ENCODE data around the gene TRIM28.

- TF ChIP-seq POLR2A (IDR thresholded peaks at IDR 0.05; ENCODE audit: borderline replicate concordance, extremely low read depth, insufficient read depth, insufficient read length) (no peak), EZH2phosphoT487 (IDR thresholded peaks at IDR 0.05; ENCODE audit: borderline replicate concordance) (no peak), JUND (IDR thresholded peaks at IDR 0.05) (no peak), CTCF (IDR thresholded peaks at IDR 0.05 in 2 of 3, conservative IDR thresholded peaks at IDR 0.05 in 1 of 3; ENCODE audit: borderline replicate concordance in 1 of 3, insufficient read depth in 1 of 3, low read depth in 2 of 3, low read length in 2 of 3) (no peak), POLR2AphosphoS5 (IDR thresholded peaks at IDR 0.05; ENCODE audit: low read depth, low read length) (no peak), SIN3A (IDR thresholded peaks at IDR 0.05; ENCODE audit: low read depth) (no peak), REST (IDR thresholded peaks at IDR 0.05; ENCODE audit: low read depth) (no peak)
Measured at GRCh38 chr19:58545286-58546018, 1.6 kb downstream of the TRIM28 start.

Measured in HCT116 (cell line).